ENCODE measurements around the gene RTRAF. TPM values are rescaled to one million over a fixed set of nuclear protein-coding genes. Genes with fewer than 3 reads are reported as not detected.

RTRAF gene
- total RNA-seq, 1 experiment from 2014 or later: 223 TPM

DNA sequence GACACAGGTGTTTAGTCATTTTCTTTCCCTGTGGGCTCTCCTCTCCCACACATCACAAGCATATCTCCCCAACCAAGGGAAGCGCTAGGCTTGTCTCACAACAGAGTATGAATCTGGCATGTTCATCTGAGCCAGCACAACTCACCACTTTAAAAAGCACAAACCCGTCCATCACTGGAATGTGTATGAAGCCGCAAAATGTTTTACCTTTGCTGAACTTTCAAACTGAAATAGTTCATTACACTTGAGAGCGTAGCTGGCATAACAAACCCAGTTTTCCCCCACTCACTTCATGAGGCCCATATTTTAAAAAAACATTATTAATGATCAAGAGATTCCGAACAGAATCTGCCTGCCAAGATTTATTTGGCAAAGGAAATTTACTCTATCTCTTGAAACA is 63.7 kb downstream of the RTRAF start:
- Mint-ChIP-seq H3K4me3 (ENCODE audit: unreplicated experiment) (no peak overlapping the region), H3K36me3 (ENCODE audit: insufficient read depth, unreplicated experiment) (no peaks in the 10 kb centered on the region), H3K4me1 (ENCODE audit: low read depth, unreplicated experiment) (peaks cover 18% of the 10 kb centered on the region), H3K27ac (ENCODE audit: unreplicated experiment) (no peak overlapping the region), H3K27me3 (ENCODE audit: insufficient read depth, unreplicated experiment) (no peaks in the 10 kb centered on the region), H3K9me3 (ENCODE audit: unreplicated experiment) (no peaks in the 10 kb centered on the region)
- TF ChIP-seq, protein P1, sequence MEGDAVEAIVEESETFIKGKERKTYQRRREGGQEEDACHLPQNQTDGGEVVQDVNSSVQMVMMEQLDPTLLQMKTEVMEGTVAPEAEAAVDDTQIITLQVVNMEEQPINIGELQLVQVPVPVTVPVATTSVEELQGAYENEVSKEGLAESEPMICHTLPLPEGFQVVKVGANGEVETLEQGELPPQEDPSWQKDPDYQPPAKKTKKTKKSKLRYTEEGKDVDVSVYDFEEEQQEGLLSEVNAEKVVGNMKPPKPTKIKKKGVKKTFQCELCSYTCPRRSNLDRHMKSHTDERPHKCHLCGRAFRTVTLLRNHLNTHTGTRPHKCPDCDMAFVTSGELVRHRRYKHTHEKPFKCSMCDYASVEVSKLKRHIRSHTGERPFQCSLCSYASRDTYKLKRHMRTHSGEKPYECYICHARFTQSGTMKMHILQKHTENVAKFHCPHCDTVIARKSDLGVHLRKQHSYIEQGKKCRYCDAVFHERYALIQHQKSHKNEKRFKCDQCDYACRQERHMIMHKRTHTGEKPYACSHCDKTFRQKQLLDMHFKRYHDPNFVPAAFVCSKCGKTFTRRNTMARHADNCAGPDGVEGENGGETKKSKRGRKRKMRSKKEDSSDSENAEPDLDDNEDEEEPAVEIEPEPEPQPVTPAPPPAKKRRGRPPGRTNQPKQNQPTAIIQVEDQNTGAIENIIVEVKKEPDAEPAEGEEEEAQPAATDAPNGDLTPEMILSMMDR (IDR thresholded peaks at IDR 0.05; ENCODE audit: insufficient read depth in 1 of 2, low read depth in 1 of 2, low read length in 1 of 2, severe bottlenecking in 1 of 2, unreplicated experiment in 1 of 2): no peak
- Histone ChIP-seq H3K9me3 (no peaks in the 10 kb centered on the region; the same call in 1 of the 2 replicates), H3K4me3 (ENCODE audit: low read depth, low read length) (no peak overlapping the region), H3K4me1 (peaks cover 18% of the 10 kb centered on the region), H3K36me3 (ENCODE audit: control insufficient read depth, insufficient read depth, low read length) (no peaks in the 10 kb centered on the region), H3K27me3 (replicated peaks; ENCODE audit: control insufficient read depth, insufficient read depth, low read length) (no peaks in the 10 kb centered on the region)
- ChIA-PET CTCF (no interaction called here), POLR2A (no interaction called here)
- no TSS peak for BruUV-seq (replicated peaks)
- intact Hi-C loops (cut with micrococcal nuclease; ENCODE audit: unreplicated experiment): no loop called here
- no peak for DNase-seq

GRCh38 chr14:52054678-52055077 is 65.3 kb downstream of the RTRAF start:
- no TSS peak for BruUV-seq (replicated peaks)
- intact Hi-C loops (cut with micrococcal nuclease; ENCODE audit: unreplicated experiment): no loop called here
- ChIA-PET CTCF (no interaction called here), POLR2A (no interaction called here)
- H3K9me3 ChIP-seq: no peaks in the 10 kb centered on the region; the same call in 1 of the 2 replicates
- Mint-ChIP-seq H3K27me3 (ENCODE audit: insufficient read depth, unreplicated experiment) (no peaks in the 10 kb centered on the region), H3K27ac (ENCODE audit: unreplicated experiment) (no peak overlapping the region), H3K4me1 (ENCODE audit: low read depth, unreplicated experiment) (peaks cover 17% of the 10 kb centered on the region), H3K4me3 (ENCODE audit: unreplicated experiment) (no peak overlapping the region), H3K9me3 (ENCODE audit: unreplicated experiment) (no peaks in the 10 kb centered on the region), H3K36me3 (ENCODE audit: insufficient read depth, unreplicated experiment) (no peaks in the 10 kb centered on the region)
- TF ChIP-seq, protein P1 (IDR thresholded peaks at IDR 0.05; ENCODE audit: insufficient read depth in 1 of 2, low read depth in 1 of 2, low read length in 1 of 2, severe bottlenecking in 1 of 2, unreplicated experiment in 1 of 2): no peak
- H3K4me3 ChIP-seq (ENCODE audit: low read depth, low read length): no peak overlapping the region
- no peak for DNase-seq
- no peaks in the 10 kb centered on the region for H3K27me3 ChIP-seq (replicated peaks; ENCODE audit: control insufficient read depth, insufficient read depth, low read length)
- peaks cover 15% of the 10 kb centered on the region for H3K4me1 ChIP-seq
- no peaks in the 10 kb centered on the region for H3K36me3 ChIP-seq (ENCODE audit: control insufficient read depth, insufficient read depth, low read length)

GRCh38 chr14:52055167-52055566 is 65.8 kb downstream of the RTRAF start:
- no peak overlapping the region for H3K4me3 Mint-ChIP-seq (ENCODE audit: unreplicated experiment)
- Histone ChIP-seq H3K36me3 (ENCODE audit: control insufficient read depth, insufficient read depth, low read length) (no peaks in the 10 kb centered on the region), H3K27me3 (replicated peaks; ENCODE audit: control insufficient read depth, insufficient read depth, low read length) (no peaks in the 10 kb centered on the region), H3K9me3 (no peaks in the 10 kb centered on the region; the same call in 1 of the 2 replicates), H3K4me1 (peaks cover 10% of the 10 kb centered on the region), H3K4me3 (ENCODE audit: low read depth, low read length) (no peak overlapping the region)
- POLR2A ChIA-PET: no interaction called here
- H3K27ac Mint-ChIP-seq (ENCODE audit: unreplicated experiment): no peak overlapping the region
- H3K4me1 Mint-ChIP-seq (ENCODE audit: low read depth, unreplicated experiment): peaks cover 12% of the 10 kb centered on the region
- no peaks in the 10 kb centered on the region for H3K9me3 Mint-ChIP-seq (ENCODE audit: unreplicated experiment)
- CTCF ChIA-PET: no interaction called here
- no peak for DNase-seq
- BruUV-seq (replicated peaks): no TSS peak
- TF ChIP-seq, protein P1 (IDR thresholded peaks at IDR 0.05; ENCODE audit: insufficient read depth in 1 of 2, low read depth in 1 of 2, low read length in 1 of 2, severe bottlenecking in 1 of 2, unreplicated experiment in 1 of 2): no peak
- intact Hi-C loops (cut with micrococcal nuclease; ENCODE audit: unreplicated experiment): no loop called here
- H3K36me3 Mint-ChIP-seq (ENCODE audit: insufficient read depth, unreplicated experiment): no peaks in the 10 kb centered on the region
- H3K27me3 Mint-ChIP-seq (ENCODE audit: insufficient read depth, unreplicated experiment): no peaks in the 10 kb centered on the region
